MCF 10A (cell line): ENCODE results near the gene RPL15. TPM values are rescaled to one million over a fixed set of nuclear protein-coding genes. Genes with fewer than 3 reads are reported as not detected.
A peak's percentile ranks its signal among the peaks of the same experiment; 100 is the strongest.

Experiments used
- BruUV-seq: library from RNA; stranded (reverse); fragments of 400-500 nt; replicated peaks from 2 replicates; lab custom pipeline; 2021; lab: Mats Ljungman, UMichigan
- CTCF ChIA-PET: fragments of 300-600 bp; sonication (Branson Sonifier 250); formaldehyde crosslinking; extraction: SDS; loops from one replicate; lab custom pipeline; 2021; ENCODE audit warnings: antibody characterized with exemption, inconsistent platforms; lab: Yijun Ruan, JAX
- POLR2A ChIA-PET: fragments of 300-600, 350-650 bp; sonication (Branson Sonifier 250); formaldehyde crosslinking; extraction: SDS; loops from one replicate; lab custom pipeline; 2020; ENCODE audit warnings: antibody characterized with exemption, inconsistent platforms; lab: Yijun Ruan, JAX
- DNase-seq: peaks from one replicate; pipeline ENCODE4 v3.0.0-alpha.2; 2018; ENCODE audit not compliant: unreplicated experiment
- H3K27ac Mint-ChIP-seq: one replicate; pipeline ENCODE4 v1.8.0; 2022; ENCODE audit warnings: mild to moderate bottlenecking, low read depth, mixed read lengths; ENCODE audit not compliant: unreplicated experiment
- H3K27me3 Mint-ChIP-seq: one replicate; pipeline ENCODE4 v1.8.0; 2022; ENCODE audit warnings: mixed read lengths; ENCODE audit not compliant: insufficient read depth, unreplicated experiment
- H3K36me3 Mint-ChIP-seq: one replicate; pipeline ENCODE4 v1.8.0; 2022; ENCODE audit warnings: mild to moderate bottlenecking, moderate library complexity, mixed read lengths; ENCODE audit not compliant: insufficient read depth, unreplicated experiment
- H3K4me1 Mint-ChIP-seq: one replicate; pipeline ENCODE4 v1.8.0; 2022; ENCODE audit warnings: mixed read lengths; ENCODE audit not compliant: insufficient read depth, unreplicated experiment
- H3K4me3 Mint-ChIP-seq: one replicate; pipeline ENCODE4 v1.8.0; 2022; ENCODE audit warnings: mild to moderate bottlenecking, moderate library complexity, mixed read lengths; ENCODE audit not compliant: unreplicated experiment
- H3K9me3 Mint-ChIP-seq: one replicate; pipeline ENCODE4 v1.8.0; 2022; ENCODE audit warnings: mixed read lengths; ENCODE audit not compliant: unreplicated experiment
- CTCF ChIP-seq: fragments of 200-600 bp; IDR thresholded peaks from one replicate; pipeline ENCODE4 v1.8.0; 2022; ENCODE audit warnings: antibody characterized with exemption, mild to moderate bottlenecking; ENCODE audit not compliant: unreplicated experiment
- intact Hi-C: fragments of 100-400 bp; cut with micrococcal nuclease; formaldehyde crosslinking; loops from 2 replicates; pipeline ENCODE4 v1.14.1; 2022
- total RNA-seq: library from RNA; stranded (reverse); gene quantifications from 2 replicates; pipeline ENCODE4 v1.2.3, GENCODE V29; 2022

Gene RPL15
- total RNA-seq, 1 experiment from 2014 or later: 2,310 TPM

DNA sequence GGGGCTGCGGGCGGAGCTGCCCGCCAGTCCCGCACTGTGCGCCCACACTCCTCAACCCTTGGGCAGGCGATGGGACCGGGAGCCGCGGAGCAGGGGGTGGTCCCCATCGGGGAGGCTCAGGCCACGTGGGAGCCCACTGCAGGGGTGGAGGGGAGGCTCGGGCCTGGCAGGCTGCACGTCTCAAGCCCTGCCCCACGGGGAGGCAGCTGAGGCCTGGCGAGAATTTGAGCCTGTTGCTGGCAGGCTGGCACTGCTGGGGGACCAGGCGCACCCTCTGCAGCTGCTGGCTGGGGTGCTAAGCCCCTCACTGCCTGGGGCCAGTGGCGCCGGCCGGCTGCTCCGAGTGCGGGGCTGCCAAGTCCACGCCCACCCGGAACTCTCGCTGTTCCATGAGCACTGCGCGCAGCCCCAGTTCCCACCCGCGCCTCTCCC lies 34.4 kb upstream of the RPL15 start:
- H3K27me3 Mint-ChIP-seq: no peaks in the 10 kb centered on the region
- CTCF ChIA-PET: interaction anchor here (0.6 to 1.0 kb wide), 2 partner anchors 45 to 298 kb away, joined by 3 read pairs; no protein-coding TSS in a partner anchor
- no peak for TF ChIP-seq CTCF
- H3K27ac Mint-ChIP-seq: no peak overlapping the region
- H3K9me3 Mint-ChIP-seq: no peaks in the 10 kb centered on the region
- no TSS peak for BruUV-seq
- POLR2A ChIA-PET: interaction anchor here (1.0 kb wide), 1 partner anchor 18 kb away, joined by 4 read pairs; no protein-coding TSS in a partner anchor
- no peak overlapping the region for H3K4me3 Mint-ChIP-seq
- H3K36me3 Mint-ChIP-seq: peaks cover 10% of the 10 kb centered on the region
- no peak for DNase-seq
- H3K4me1 Mint-ChIP-seq: peaks cover 8% of the 10 kb centered on the region
- intact Hi-C loops: no loop called here

GRCh38 chr3:23884481-23884880 lies 32.5 kb upstream of the RPL15 start:
- H3K4me1 Mint-ChIP-seq: peaks cover 4% of the 10 kb centered on the region
- ChIA-PET CTCF (no interaction called here), POLR2A (interaction anchor here (1.0 to 1.1 kb wide), 2 partner anchors 10 to 23 kb away, joined by 3 to 4 read pairs; no protein-coding TSS in a partner anchor)
- H3K4me3 Mint-ChIP-seq: no peak overlapping the region
- no peaks in the 10 kb centered on the region for H3K27me3 Mint-ChIP-seq
- TF ChIP-seq CTCF: no peak
- no peak overlapping the region for H3K27ac Mint-ChIP-seq
- H3K9me3 Mint-ChIP-seq: no peaks in the 10 kb centered on the region
- peaks cover 20% of the 10 kb centered on the region for H3K36me3 Mint-ChIP-seq
- intact Hi-C loops: no loop called here
- no TSS peak for BruUV-seq
- DNase-seq: peak; percentile 26

GRCh38 chr3:23885210-23885609 lies 31.7 kb upstream of the RPL15 start:
- CTCF ChIA-PET: interaction anchor here (0.6 kb wide), 2 partner anchors 54 to 702 kb away, joined by 3 read pairs; no protein-coding TSS in a partner anchor

More at GRCh38 chr3:23885210-23885609, 31.7 kb upstream of the RPL15 start:
- DNase-seq: peak; percentile 13
- peaks cover 6% of the 10 kb centered on the region for H3K4me1 Mint-ChIP-seq
- no peak overlapping the region for H3K27ac Mint-ChIP-seq
- H3K27me3 Mint-ChIP-seq: no peaks in the 10 kb centered on the region
- BruUV-seq: no TSS peak
- intact Hi-C loops: loop anchor here (5.0 kb wide), 2 partner anchors 62 to 352 kb away; partner anchors contain the start of gene NR1D2
- H3K4me3 Mint-ChIP-seq: no peak overlapping the region
- POLR2A ChIA-PET: interaction anchor here (0.9 to 1.0 kb wide), 2 partner anchors 11 to 31 kb away, joined by 3 to 4 read pairs; partner anchors contain the start of genes NKIRAS1 and RPL15
- TF ChIP-seq CTCF: no peak
- no peaks in the 10 kb centered on the region for H3K9me3 Mint-ChIP-seq
- H3K36me3 Mint-ChIP-seq: peaks cover 24% of the 10 kb centered on the region
